Nephron (organoid): Measurements from ENCODE around the gene ELANE.
"Not testable (repeated sequence)": the region's sequence is repeated elsewhere in the genome, so short reads cannot be mapped to it uniquely, and the experiment has no call there.

Experiments used
- H3K27ac Mint-ChIP-seq, 3 experiments: 2 replicates each; pipeline ENCODE4 v1.8.0; 2020; ENCODE audit warnings: mixed read lengths in 3 of 3, mild to moderate bottlenecking in 2 of 3, moderate library complexity in 1 of 3
- H3K27me3 Mint-ChIP-seq: 2 replicates; pipeline ENCODE4 v1.8.0; 2021; ENCODE audit warnings: low read depth, mild to moderate bottlenecking, moderate library complexity, mixed read lengths
- H3K36me3 Mint-ChIP-seq: 2 replicates; pipeline ENCODE4 v1.8.0; 2020; ENCODE audit warnings: low read depth, mixed read lengths
- H3K4me1 Mint-ChIP-seq: 2 replicates; pipeline ENCODE4 v1.8.0; 2020; ENCODE audit warnings: mixed read lengths
- H3K4me3 Mint-ChIP-seq, 3 experiments: 2 replicates each; pipeline ENCODE4 v1.8.0; 2020; ENCODE audit warnings: mild to moderate bottlenecking in 3 of 3, mixed read lengths in 3 of 3, moderate library complexity in 2 of 3
- H3K9me3 Mint-ChIP-seq: 2 replicates; pipeline ENCODE4 v1.8.0; 2020; ENCODE audit warnings: mixed read lengths
- TF ChIP-seq, protein P1 (sequence below), 3 experiments: fragments of 200-600 bp; sonication (generic); IDR thresholded peaks; one replicate each; pipeline ENCODE4 v1.5.0; 2021; ENCODE audit warnings: antibody characterized with exemption in 3 of 3; ENCODE audit not compliant: unreplicated experiment in 3 of 3

The ELANE gene

DNA sequence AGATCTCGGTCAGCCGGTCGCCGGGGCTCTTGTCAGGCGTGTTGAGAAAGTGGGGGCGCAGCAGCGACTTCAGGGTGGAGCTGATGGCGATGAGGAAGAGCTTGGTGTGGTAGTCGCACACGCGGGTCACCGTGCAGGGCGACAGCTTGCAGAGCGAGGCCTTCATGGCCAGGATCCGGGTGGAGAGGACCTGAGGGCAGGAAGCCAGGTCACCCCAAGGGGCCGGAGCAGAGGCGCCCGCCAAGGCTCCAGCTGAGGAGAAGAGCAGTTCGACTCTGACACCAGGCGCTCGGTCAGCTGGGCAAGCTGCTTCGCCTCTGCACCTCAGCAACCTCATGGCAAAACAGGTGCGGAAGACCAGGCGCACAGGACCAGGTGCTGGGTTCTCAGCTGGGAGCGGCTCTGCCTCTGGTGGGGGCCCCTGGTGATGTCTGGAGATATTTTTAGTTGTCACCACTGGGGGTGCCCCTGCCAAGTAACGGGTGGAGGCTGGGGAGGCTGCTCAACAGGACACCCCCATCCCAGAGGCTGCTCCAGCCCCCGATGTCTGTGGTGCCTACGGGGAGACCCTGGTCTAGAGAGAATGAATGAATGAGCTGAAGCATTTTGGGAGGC is 23.3 kb downstream of the ELANE start:
- H3K4me3 Mint-ChIP-seq = no peak overlapping the region
- H3K4me1 Mint-ChIP-seq = no peaks in the 10 kb centered on the region
- no peaks in the 10 kb centered on the region for H3K27me3 Mint-ChIP-seq
- H3K36me3 Mint-ChIP-seq = peaks cover 21% of the 10 kb centered on the region
- TF ChIP-seq, protein P1, sequence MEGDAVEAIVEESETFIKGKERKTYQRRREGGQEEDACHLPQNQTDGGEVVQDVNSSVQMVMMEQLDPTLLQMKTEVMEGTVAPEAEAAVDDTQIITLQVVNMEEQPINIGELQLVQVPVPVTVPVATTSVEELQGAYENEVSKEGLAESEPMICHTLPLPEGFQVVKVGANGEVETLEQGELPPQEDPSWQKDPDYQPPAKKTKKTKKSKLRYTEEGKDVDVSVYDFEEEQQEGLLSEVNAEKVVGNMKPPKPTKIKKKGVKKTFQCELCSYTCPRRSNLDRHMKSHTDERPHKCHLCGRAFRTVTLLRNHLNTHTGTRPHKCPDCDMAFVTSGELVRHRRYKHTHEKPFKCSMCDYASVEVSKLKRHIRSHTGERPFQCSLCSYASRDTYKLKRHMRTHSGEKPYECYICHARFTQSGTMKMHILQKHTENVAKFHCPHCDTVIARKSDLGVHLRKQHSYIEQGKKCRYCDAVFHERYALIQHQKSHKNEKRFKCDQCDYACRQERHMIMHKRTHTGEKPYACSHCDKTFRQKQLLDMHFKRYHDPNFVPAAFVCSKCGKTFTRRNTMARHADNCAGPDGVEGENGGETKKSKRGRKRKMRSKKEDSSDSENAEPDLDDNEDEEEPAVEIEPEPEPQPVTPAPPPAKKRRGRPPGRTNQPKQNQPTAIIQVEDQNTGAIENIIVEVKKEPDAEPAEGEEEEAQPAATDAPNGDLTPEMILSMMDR (IDR thresholded peaks at IDR 0.05; ENCODE audit: unreplicated experiment in 3 of 3) = no peak
- H3K9me3 Mint-ChIP-seq = no peaks in the 10 kb centered on the region
- H3K27ac Mint-ChIP-seq = no peak overlapping the region

GRCh38 chr19:876089-876488 is 24.0 kb downstream of the ELANE start:
- Mint-ChIP-seq H3K27ac (no peak overlapping the region), H3K4me3 (no peak overlapping the region), H3K4me1 (no peaks in the 10 kb centered on the region)

GRCh38 chr19:876780-877314 is 24.7 kb downstream of the ELANE start:
- Mint-ChIP-seq H3K4me3 (no peak overlapping the region), H3K27me3 (no peaks in the 10 kb centered on the region), H3K36me3 (peaks cover 28% of the 10 kb centered on the region), H3K27ac (no peak overlapping the region), H3K4me1 (no peaks in the 10 kb centered on the region), H3K9me3 (no peaks in the 10 kb centered on the region)
- TF ChIP-seq, protein P1 (IDR thresholded peaks at IDR 0.05; ENCODE audit: unreplicated experiment in 3 of 3) = no peak

More at GRCh38 chr19:876089-876488, 24.0 kb downstream of the ELANE start:
- TF ChIP-seq, protein P1 (IDR thresholded peaks at IDR 0.05; ENCODE audit: unreplicated experiment in 3 of 3) = no peak
- H3K27me3 Mint-ChIP-seq = no peaks in the 10 kb centered on the region
- no peaks in the 10 kb centered on the region for H3K9me3 Mint-ChIP-seq
- peaks cover 23% of the 10 kb centered on the region for H3K36me3 Mint-ChIP-seq

DNA sequence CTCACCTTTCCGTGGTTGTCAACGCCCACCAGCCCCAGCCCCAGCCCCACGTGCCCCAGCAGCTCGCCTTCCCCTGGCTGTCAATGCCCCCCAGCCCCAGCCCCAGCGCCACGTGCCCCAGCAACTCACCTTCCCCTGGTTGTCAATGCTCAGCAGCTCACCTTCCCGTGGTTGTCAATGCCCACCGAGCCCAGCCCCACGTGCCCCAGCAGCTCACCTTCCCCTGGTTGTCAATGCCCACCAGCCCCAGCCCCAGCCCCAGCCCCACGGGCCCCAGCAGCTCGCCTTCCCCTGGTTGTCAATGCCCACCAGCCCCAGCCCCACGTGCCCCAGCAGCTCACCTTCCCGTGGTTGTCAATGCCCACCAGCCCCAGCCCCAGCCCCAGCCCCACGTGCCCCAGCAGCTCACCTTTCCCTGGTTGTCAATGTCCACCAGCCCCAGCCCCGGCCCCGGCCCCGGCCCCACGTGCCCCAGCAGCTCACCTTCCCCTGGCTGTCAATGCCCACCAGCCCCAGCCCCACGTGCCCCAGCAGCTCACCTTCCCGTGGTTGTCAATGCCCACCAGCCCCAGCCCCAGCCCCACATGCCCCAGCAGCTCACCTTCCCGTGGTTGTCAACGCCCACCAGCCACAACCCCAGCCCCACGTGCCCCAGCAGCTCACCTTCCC is 26.0 kb downstream of the ELANE start:
- H3K27me3 Mint-ChIP-seq, H3K4me3 Mint-ChIP-seq, H3K4me1 Mint-ChIP-seq, H3K9me3 Mint-ChIP-seq, H3K27ac Mint-ChIP-seq: not testable (repeated sequence)
- H3K36me3 Mint-ChIP-seq = peaks cover 34% of the 10 kb centered on the region

DNA sequence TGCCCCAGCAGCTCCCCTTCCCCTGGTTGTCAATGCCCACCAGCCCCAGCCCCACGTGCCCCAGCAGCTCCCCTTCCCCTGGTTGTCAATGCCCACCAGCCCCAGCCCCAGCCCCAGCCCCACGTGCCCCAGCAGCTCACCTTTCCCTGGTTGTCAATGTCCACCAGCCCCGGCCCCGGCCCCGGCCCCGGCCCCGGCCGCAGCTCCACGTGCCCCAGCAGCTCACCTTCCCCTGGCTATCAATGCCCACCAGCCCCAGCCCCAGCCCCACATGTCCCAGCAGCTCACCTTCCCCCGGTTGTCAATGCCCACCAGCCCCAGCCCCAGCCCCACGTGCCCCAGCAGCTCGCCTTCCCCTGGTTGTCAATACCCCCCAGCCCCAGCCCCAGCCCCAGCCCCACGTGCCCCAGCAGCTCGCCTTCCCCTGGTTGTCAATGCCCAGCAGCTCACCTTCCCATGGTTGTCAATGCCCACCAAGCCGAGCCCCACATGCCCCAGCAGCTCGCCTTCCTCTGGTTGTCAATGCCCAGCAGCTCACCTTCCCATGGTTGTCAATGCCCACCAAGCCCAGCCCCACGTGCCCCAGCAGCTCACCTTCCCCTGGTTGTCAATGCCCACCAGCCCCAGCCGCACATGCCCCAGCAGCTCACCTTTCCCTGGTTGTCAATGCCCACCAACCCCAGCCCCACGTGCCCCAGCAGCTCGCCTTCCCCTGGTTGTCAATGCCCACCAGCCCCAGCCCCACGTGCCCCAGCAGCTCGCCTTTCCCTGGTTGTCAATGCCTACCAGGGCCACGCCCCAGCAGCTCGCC is 26.9 kb downstream of the ELANE start:
- not testable (repeated sequence) for H3K4me1 Mint-ChIP-seq, H3K4me3 Mint-ChIP-seq, H3K27ac Mint-ChIP-seq, H3K27me3 Mint-ChIP-seq, H3K9me3 Mint-ChIP-seq
- H3K36me3 Mint-ChIP-seq = peaks cover 34% of the 10 kb centered on the region

- Mint-ChIP-seq H3K27me3 (no peaks in the 10 kb centered on the region), H3K36me3 (peaks cover 34% of the 10 kb centered on the region), H3K4me1 (no peaks in the 10 kb centered on the region), H3K4me3 (no peak overlapping the region), H3K27ac (no peak overlapping the region), H3K9me3 (no peaks in the 10 kb centered on the region)
- TF ChIP-seq, protein P1 (IDR thresholded peaks at IDR 0.05; ENCODE audit: unreplicated experiment in 3 of 3) = no peak
Measured at GRCh38 chr19:879711-880438, 27.8 kb downstream of the ELANE start.
